GM19035 (cell line): ENCODE data around the gene GJA4.
"Not testable (repeated sequence)": the region's sequence is repeated elsewhere in the genome, so short reads cannot be mapped to it uniquely, and the experiment has no call there.

Experiments
- ATAC-seq: cut with Tn5 transposase; IDR thresholded peaks from one replicate; pipeline ENCODE4 v1.9.1; 2021; ENCODE audit not compliant: unreplicated experiment

The GJA4 gene

DNA sequence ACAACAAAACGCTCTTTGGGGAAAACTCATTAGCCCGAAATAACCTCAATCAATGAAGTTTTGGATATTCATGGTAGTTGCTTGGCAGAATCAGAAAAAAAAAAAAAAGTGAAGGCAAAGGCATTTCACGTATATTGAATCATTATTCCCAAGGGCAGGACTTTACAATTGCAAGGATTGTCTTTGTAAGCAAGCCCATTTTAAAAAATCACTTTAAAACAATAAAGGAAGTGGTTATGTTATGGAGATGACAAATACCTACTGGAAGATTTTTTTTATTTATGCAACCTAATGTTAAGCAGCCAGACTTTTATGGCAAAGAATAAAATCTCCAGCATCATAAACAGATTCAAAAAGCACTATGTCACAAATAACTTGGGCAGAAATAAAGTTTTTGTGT is 23.9 kb upstream of the GJA4 start:
- ATAC-seq, result no peak

DNA sequence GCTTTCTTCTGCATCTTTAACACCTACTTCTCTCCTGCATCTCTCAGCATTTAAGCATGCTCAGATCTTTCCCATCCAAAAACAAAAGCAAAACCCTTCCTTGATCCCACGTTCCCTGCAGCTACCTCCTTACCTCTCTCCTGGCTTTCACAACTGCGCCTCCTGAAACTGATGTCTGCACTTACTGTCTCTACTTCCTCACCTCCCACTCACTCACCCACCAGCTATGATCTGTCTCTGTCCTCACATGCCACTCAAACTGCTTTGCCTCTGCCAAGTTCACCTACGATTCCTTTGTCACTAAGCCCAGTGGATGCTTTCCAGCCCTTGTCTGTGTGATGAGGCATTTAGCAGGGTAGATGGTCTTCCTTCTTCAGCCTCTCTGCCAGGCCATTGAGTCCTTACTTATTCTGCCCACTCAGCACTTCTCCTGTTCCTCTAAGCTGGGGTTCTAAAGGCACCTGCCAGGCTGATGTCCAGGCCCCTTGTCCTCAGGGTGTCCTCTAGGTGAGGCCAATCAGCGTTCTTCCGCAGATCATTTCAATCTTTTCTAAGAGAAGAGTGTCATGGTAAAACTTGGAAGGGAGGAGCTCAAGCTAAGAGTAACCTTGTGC is 21.8 kb upstream of the GJA4 start:
- ATAC-seq, result no peak

DNA sequence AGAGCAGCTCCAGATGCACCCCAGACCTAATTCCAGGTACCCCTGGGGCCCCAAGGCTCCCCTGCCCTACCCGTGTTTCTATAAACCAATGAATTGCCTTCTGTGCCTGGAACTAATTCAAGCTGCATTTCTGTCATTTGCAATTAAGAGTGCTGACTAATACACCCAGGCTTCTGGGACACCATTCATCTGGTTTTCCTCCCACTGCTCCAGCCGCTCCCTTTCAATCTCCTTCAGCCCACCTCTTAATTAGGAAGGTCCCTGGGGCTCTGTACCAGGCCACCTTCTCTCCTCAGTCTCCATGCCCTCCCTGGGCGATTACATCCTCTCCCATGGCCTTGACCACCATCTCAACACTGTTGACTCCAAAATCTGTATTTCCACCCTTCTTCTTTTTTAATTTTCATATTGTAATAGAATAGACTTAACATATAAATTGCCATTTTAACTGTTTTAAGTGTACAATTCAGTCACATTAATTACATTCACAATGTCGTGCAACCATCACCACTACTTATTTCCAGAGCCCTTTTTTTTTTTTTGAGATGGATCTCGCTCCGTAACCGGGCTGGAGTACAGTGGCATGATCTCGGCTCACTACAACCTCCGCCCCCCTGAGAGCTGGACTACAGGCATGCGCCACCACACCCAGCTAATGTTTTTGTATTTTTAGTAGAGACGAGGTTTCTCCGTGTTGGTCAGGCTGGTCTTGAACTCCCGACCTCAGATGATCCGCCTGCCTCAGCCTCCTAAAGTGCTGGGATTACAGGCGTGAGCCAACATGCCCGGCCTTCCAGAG is 21.0 kb upstream of the GJA4 start:
- no peak for ATAC-seq

DNA sequence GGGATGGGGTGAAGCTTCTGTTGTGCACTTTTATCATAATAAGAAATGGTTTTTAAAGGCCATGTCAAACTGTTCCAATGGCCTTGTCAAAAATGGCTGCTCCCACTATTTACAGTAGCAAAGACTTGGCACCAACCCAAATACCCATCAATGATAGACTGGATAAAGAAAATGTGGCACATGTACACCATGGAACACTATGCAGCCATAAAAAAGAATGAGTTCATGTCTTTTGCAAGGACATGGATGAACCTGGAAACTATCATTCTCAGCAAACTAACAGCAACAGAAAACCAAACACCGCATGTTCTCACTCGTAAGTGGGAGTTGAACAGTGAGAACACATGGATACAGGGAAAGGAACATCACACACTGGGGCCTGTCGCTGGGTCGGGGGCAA is 19.7 kb upstream of the GJA4 start:
- not testable (repeated sequence) for ATAC-seq

DNA sequence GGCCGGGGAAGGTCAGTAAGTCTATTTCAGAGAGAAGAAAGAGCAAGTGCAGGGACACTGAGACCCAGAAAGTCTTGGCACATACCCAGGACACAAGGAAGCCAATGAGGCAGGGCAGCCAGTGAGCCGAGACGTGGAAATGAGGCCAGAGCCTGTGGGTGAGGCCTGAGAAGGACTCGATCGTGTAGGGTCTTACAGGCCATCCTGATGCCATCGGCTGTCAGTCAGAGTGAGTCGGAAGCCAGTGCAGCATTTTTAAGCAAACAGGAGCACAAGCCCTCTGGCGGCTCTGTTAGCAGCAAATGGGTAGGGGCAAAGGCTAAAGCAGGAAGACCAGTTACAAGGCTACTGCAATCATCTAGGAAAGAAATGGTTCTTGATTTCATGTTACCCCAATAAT is 17.8 kb upstream of the GJA4 start:
- no peak for ATAC-seq

DNA sequence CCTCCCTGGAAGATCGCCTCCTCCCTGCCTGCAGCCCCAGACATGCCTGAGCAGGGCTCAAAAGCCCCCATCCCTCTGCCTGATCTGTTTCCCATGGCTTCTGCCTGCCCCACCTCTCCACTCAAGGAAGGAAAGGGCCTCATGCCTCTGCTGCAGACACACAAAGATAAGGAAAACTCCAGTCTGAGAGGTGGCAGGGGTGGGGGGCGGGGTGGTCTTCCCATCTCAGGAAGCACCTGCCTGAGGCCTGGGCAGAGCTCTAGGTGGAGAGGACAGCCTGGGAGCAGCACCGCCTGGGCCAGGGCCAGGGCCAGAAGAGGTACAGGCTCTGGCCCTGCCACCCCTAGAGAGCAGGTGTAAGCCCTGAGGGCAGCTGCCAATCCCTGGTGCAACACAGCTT is 15.9 kb upstream of the GJA4 start:
- no peak for ATAC-seq

GRCh38 chr1:34777519-34778321 is 15.1 kb upstream of the GJA4 start:
- no peak for ATAC-seq

DNA sequence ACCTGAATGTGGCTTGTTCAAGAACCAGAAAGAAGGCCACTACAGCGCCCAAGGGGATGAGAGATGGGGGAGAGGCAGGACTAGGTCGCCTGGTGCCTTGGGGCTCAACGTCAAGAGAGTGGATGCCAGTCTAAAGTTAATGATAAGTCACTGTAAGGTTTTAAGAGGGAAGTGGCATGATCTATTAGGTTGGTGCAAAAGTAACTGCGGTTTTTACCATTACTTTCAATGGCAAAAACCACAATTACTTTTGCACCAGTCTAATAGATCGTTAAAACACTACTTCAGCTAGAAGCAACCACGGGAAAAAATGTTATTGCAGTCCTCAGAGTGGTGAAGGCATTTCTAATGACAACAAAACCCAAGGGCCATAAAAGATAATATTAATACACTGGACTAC is 14.4 kb upstream of the GJA4 start:
- ATAC-seq, result no peak

GRCh38 chr1:34779005-34779404 is 13.8 kb upstream of the GJA4 start:
- ATAC-seq, result no peak

DNA sequence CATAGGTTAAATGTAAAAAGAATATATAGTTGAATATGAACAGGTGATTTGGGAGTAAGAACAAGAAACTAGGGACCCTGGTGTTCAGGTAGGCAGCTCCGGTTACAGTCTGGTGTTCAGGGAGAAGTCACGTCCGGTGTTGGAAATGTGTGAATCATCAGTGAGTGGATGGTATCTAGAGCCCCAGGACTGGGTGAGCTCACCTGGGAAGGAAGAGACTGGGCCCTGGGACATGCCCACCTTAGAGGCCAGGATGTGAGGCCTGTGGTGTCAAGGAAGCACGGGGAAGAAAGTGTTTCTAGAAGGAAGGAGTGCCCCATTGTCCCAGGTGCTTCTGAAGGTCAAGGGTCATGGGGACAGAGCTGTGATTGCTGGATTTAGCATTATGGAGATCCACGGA is 13.3 kb upstream of the GJA4 start:
- no peak for ATAC-seq

GRCh38 chr1:34779962-34780361 is 12.8 kb upstream of the GJA4 start:
- no peak for ATAC-seq

DNA sequence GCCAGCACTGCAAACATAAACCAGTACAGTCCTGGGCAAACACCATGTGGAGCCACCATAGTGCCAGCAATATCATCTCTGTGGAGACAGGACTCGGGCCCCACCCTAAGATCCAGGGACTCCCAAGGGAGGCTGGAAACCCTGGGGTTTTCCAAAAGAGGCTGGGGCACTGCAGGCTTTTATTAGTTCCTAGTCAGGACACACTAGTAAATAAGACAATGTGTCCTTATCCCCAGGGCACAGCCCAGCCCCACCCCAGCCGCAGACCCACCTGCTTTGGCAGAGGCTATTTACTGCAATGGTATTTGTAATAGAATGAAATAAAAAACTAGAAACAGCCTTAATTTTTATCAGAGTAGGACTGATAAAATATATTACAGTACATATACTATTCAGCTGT is 12.3 kb upstream of the GJA4 start:
- no peak for ATAC-seq

DNA sequence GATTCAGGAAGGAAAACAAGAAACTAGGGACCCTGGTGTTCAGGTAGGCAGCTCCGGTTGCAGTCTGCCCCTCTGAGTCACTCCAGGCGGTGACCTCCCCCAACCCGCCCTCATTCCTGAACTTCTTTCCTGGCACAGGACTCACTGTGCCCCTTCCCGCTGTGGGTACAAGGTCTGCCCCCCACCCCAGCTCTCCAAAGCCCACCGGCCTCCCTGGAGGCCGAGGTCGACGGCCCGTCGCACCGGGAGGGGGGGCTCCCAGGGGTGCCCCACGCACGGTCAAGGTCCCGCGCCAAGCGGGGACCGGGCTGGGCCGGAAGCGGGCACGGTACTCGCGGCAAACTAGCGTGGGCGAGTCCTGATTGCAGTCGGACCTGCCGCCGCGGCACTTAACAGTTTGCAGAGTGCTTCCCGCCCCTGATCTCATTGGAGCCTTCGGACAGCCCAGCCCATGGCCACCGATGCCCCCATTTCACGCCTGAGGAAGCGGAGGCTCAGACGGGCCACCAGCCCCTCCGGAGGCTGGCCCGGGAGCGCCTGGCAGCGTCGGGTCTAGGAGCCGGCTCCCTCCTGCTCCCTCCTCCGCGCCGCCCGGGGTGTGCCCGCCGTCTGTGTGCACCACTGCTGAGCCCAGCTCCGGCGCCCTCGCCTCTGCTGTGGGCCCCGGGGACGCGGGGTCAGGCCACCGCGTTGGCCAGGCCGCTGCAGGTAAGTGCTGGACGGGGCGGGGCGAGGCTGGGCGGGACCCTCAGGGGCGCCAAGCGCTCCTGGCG is 11.5 kb upstream of the GJA4 start, which contains the start of gene GJB3:
Gene GJB3, plus strand, starts transcription at position 144 of the 773 bp plus-strand sequence. CDS start 3,549 bp downstream, outside the sequence.
- no peak for ATAC-seq

- ATAC-seq, result no peak
Observed at GRCh38 chr1:34781844-34782391, 10.9 kb upstream of the GJA4 start.

- ATAC-seq, result no peak
Observed at GRCh38 chr1:34784751-34785221, 8.0 kb upstream of the GJA4 start.

DNA sequence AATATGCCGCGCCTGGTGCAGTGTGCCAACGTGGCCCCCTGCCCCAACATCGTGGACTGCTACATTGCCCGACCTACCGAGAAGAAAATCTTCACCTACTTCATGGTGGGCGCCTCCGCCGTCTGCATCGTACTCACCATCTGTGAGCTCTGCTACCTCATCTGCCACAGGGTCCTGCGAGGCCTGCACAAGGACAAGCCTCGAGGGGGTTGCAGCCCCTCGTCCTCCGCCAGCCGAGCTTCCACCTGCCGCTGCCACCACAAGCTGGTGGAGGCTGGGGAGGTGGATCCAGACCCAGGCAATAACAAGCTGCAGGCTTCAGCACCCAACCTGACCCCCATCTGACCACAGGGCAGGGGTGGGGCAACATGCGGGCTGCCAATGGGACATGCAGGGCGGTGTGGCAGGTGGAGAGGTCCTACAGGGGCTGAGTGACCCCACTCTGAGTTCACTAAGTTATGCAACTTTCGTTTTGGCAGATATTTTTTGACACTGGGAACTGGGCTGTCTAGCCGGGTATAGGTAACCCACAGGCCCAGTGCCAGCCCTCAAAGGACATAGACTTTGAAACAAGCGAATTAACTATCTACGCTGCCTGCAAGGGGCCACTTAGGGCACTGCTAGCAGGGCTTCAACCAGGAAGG is 7.4 kb upstream of the GJA4 start:
- no peak for ATAC-seq

DNA sequence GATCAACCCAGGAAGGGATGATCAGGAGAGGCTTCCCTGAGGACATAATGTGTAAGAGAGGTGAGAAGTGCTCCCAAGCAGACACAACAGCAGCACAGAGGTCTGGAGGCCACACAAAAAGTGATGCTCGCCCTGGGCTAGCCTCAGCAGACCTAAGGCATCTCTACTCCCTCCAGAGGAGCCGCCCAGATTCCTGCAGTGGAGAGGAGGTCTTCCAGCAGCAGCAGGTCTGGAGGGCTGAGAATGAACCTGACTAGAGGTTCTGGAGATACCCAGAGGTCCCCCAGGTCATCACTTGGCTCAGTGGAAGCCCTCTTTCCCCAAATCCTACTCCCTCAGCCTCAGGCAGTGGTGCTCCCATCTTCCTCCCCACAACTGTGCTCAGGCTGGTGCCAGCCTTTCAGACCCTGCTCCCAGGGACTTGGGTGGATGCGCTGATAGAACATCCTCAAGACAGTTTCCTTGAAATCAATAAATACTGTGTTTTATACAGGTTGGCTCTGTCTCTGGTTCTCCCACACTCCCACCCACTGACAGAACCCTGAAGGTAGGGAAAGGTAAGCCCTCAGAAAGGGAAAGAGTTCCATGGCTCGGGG is 6.8 kb upstream of the GJA4 start:
- no peak for ATAC-seq

GRCh38 chr1:34786521-34787325 is 6.1 kb upstream of the GJA4 start:
- ATAC-seq, result peak; percentile 59
